Right renal pelvis (tissue), 4 donors: Measurements from ENCODE around the gene SLC38A5. TPM values are rescaled to one million over a fixed set of nuclear protein-coding genes. Genes with fewer than 3 reads are reported as not detected.
A peak's percentile ranks its signal among the peaks of the same experiment; 100 is the strongest.

Experiments used
- DNase-seq, 4 donors: peaks; one replicate each; pipeline ENCODE4 v3.0.0-alpha.2; 2013; ENCODE audit warnings: low read depth in 4 of 4, low spot score in 3 of 4, missing footprints in 1 of 4
- polyA plus RNA-seq, 4 donors: library from polyadenylated mRNA; unstranded; fragments of 120-200 nt; gene quantifications; one replicate each; pipeline ENCODE4 v1.2.1, GENCODE V29; 2013; ENCODE audit not compliant: insufficient read length in 4 of 4

The SLC38A5 gene
- polyA plus RNA-seq, 4 donors: 4.6 to 7.2 (median 5.2) TPM

DNA sequence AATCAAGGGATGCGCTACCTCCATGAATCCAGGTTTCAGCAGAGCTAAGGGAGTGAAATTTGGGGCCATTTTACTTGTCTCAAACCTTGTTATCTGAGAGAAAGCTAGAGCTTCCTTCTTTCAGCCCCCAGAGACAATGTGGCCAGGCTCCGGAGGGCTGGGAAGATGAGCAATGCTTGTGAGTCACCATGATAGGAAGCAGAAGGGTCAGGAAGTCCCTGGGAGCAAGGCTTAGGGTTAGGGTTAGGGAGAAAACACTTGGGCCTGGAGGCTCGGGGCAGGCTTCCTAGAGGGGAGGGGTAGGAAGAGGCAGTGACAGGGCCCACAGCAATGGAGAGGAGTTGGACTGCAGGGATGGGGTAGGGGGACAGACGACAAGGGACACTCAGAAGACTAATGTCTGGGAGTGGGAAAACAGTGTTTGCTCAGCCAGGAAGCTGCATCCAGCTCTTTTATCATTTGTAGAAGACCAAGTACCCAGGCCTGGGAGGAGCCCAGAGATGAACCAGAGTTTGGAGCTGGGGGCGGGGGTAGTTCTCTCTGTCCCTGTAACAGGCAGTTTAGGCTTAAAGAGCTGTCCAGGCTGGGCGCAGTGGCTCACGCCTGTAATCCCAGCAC, 22.3 kb upstream of the SLC38A5 start:
- DNase-seq: no peak

- DNase-seq: no peak
Observed at GRCh38 chrX:48491809-48492208, 21.7 kb upstream of the SLC38A5 start.

GRCh38 chrX:48490661-48491060, 20.6 kb upstream of the SLC38A5 start:
- no peak for DNase-seq

- DNase-seq: no peak
Observed at GRCh38 chrX:48489892-48490291, 19.8 kb upstream of the SLC38A5 start.

DNA sequence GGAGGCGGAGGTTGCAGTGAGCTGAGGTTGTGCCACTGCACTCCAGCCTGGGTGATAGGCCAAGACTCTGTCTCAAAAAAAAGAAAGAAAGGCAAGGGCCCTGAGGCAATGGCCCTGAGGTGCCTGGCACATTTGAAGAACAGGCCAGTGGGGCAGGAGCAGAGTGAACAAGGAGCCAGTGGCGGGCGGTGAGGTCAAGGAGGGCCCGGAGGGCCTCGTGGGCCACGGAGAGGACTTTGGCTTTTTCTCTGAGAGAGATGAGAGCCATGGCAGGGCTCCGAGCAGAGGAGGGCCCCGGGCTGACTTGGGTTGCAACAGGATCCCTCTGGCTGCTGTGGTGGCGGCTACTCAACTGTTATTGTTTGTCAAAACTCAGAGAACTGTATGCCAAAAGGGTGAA, 19.2 kb upstream of the SLC38A5 start:
- DNase-seq: no peak

- DNase-seq: no peak
Observed at GRCh38 chrX:48488034-48488433, 18.0 kb upstream of the SLC38A5 start.

GRCh38 chrX:48487362-48487798, 17.3 kb upstream of the SLC38A5 start:
- DNase-seq: no peak

GRCh38 chrX:48482526-48482925, 12.5 kb upstream of the SLC38A5 start:
- DNase-seq: no peak

GRCh38 chrX:48480583-48480982, 10.5 kb upstream of the SLC38A5 start:
- no peak for DNase-seq

DNA sequence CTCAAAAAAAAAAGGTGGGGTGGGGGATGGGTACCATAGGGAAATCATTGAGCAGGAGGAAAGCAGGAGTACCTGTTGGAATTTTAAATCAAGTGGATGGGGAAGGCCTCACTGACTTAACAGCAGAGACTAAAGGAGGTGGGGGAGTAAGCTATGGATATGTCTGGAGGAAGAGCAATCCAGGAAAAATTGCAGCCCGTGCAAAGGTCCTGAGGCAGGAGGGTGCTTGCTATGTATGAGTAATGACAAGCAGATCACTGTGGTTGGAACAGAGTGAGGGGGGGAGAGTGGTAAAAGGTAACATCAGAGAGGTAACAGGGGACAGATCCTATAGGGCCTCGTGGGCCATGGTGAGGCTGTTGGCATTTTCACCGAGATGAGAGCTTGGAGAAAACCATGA, 10.1 kb upstream of the SLC38A5 start:
- DNase-seq: no peak

- no peak for DNase-seq
Observed at GRCh38 chrX:48478806-48479205, 8.7 kb upstream of the SLC38A5 start.

GRCh38 chrX:48477960-48478755, 8.1 kb upstream of the SLC38A5 start:
- DNase-seq: no peak

GRCh38 chrX:48476919-48477318, 6.9 kb upstream of the SLC38A5 start:
- no peak for DNase-seq

DNA sequence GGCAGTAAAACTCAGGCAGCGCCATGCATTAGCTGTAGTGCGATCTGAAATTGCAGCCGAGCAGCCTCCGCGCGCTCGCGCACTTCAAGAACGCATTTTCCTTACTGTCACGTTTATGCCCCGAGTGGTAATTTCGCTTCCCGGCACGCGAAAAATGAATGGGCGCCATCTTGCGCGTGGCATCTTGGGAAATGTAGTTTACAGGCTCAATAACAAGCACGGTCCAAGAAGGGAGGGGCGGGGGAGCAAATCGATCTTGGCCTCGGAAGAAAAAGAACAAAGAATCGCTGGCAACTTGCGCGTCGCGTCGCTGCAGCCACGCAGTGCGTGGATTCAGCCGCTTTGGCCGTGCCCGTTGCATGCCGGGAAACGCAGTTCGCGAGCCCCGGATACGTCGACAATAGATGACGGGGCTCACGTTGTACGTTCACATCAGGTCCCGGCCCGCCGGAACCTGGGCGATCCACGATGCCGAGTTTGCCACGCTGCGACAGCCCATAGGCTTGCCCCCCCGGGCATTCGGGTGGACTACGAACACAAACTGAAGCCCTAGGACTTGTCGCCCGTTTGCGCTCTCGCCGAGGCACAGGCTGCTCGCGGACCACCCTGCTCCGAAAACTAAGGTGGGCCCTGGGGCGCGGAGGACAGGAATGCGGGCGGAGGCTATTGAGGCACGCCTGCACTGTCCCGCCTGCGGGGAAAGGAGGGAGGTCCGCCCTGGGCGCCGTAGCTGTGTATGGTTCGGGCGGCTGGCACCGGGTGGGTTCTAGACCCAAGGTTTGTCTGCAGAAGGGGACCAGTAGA, 5.9 kb upstream of the SLC38A5 start, which contains the start of gene FTSJ1:
Gene FTSJ1 (plus strand): TSS at position 426 of the 804 bp plus-strand sequence. CDS start 1,849 bp downstream, outside the sequence.
- peak; percentile 54 to 67 (median 60) for DNase-seq

DNA sequence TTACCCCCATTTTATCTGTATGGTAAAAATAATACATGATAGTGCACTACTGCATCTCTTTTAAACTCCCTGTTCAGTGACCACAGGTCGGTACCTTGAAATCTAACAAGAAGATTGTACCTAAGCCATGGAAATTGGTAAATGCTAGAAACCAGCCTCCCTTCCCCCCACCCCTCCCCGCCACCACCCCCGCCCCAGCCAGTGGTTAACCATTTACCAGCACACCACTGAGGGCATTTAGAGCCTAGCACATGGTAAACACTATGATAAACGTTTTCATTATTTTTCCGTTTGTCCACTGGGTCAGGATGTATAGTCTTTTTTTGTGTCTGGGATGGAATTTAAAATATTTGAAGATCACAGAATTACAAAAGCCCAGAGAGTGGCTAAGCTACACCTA, 5.2 kb upstream of the SLC38A5 start:
- no peak for DNase-seq

DNA sequence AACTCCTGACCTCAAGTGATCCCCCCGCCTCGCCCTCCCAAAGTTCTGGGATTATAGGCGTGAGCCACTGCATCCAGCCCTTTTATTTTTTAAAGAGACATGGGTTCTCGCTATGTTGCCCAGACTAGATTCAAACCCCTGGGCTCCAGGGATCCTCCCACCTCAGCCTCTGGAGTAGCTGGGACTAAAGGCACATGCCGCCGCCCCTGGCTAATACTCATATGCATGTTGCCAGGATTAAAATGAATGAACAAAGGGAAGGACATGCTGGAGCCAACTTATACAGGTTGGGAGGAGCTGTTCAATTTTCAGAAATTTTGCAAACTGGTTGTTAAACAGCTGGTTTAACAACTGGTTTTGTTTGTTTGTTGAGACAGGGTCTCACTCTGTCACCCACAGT, 4.5 kb upstream of the SLC38A5 start:
- DNase-seq: no peak

DNA sequence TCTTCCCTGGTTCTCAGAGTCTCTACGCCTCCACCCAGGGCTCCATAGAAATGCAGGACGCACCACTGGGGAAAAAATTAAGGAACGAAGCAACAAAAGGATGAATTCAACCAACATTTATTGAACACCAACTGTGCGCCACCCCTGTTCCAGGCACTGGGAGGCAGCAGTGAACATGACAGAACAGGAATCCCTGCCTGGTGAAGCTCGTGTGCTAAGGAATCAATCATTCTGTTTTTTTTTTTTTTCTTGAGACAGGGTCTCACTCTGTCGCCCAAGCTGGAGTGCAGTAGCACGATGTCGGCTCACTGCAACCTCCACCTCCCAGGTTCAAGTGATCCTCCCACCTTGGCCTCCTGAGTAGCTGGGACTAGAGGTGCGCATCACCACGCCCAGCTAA, 4.1 kb upstream of the SLC38A5 start:
- no peak for DNase-seq

DNA sequence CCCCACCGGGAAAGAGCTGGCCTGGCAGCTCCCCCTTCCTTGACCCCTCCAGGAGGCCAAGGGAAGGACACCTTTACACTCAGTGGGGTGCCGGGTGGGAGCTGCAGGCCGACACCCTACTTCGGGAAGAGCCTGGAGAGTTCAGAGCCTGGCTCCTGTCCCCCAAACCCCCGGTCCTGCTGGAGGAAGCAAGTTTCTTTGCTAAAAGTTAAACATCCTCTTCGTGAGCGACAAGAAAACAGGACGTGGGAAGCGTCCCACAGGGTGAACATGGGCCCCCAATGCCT, 3.6 kb upstream of the SLC38A5 start:
- DNase-seq: no peak

DNA sequence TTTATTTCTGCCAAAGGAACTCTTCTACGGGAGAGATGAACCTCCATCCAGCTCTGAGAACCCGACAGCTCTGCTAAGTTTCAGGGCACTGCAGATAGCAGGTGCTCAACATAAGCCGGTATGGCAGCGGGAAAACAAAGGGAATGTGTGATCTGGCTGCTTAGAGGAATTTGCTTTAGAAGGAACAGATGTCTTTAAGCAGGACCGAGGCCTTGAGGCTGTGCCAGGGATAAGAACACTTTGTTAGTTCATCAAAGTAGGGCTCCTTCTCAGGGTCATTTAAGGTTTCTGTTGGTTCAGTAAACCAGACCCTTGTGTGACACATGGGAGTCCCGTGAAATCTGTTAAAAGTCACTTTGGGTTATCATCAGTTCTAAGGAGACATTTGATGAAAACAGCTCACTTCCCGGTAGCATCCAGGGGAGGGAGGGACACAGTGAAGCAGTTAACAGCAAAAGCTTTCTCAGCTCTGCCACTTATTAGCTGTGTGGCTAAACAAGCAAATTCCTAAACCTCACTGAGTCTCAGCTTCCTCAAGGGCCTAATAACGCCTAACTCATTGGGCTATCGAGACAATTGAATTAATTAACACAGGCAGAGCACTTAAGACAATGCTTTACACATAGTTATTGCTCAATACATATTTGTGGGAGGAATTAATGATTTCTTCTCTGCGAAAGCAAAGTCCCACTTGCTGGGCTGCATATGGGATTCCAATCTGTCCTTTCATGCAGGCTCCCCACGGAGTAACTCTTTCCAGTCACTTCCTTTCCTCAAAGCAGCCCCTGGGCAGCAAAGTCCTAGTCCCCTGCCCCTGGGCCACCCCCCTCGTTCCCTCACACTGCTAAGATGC, 3.0 kb upstream of the SLC38A5 start:
- no peak for DNase-seq

- DNase-seq: no peak
Observed at GRCh38 chrX:48472225-48472624, 2.2 kb upstream of the SLC38A5 start.

DNA sequence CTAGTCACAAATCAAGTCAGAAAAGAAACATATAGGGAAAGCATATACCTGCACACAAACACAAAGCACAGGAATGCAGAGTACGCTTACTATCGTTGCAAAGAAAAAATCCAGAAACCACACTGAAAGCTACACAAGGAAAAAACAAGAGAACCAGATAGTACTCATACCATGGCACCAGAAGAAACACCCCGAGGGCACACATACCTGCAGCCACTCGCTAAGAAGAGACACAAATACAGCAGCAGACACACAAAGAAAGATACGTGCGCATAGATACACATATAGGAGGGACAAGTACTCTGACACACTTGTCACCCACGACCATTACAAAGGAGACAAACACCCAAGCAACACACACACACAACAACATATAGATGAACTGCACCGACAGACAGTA, 1.4 kb upstream of the SLC38A5 start:
- no peak for DNase-seq
